Measurements from ENCODE around the gene PPFIBP1. TPM values are rescaled to one million over a fixed set of nuclear protein-coding genes. Genes with fewer than 3 reads are reported as not detected.

The PPFIBP1 gene
- total RNA-seq, 3 donors from 2014 or later, result 34.4 to 86.5 (median 84.0) TPM

GRCh38 chr12:27553941-27554340 is 29.9 kb downstream of the PPFIBP1 start:
- TF ChIP-seq CTCF (IDR thresholded peaks at IDR 0.05) (no peak), POLR2A (IDR thresholded peaks at IDR 0.05) (no peak), POLR2AphosphoS5 (IDR thresholded peaks at IDR 0.05) (no peak)
- Histone ChIP-seq H3K4me1 (peaks cover 6 to 24% of the 10 kb centered on the region in 2 donors), H3K36me3 (no peaks in the 10 kb centered on the region), H3K27ac (peak overlapping the region; percentile 65 to 77), H3K9me3 (no peaks in the 10 kb centered on the region), H3K27me3 (no peaks in the 10 kb centered on the region), H3K4me3 (no peak overlapping the region)
- intact Hi-C loops (cut with DNase I; ENCODE audit: low total_unique reads), result loop anchor here (1.0 kb wide), 1 partner anchor 20 kb away; no protein-coding TSS in a partner anchor
- no peak for DNase-seq (ENCODE audit: low spot score in 2 of 2)

GRCh38 chr12:27554421-27555186 is 30.6 kb downstream of the PPFIBP1 start:
- Histone ChIP-seq H3K9me3 (no peaks in the 10 kb centered on the region), H3K4me1 (peaks cover 4 to 24% of the 10 kb centered on the region in 2 donors), H3K27ac (peak overlapping the region; percentile 65 to 77), H3K4me3 (peak overlapping the region; percentile 19 to 52 (median 21)), H3K27me3 (no peaks in the 10 kb centered on the region), H3K36me3 (no peaks in the 10 kb centered on the region)
- peak in 1 of 2 donors; percentile 30 for DNase-seq (ENCODE audit: low spot score in 2 of 2)
- intact Hi-C loops (cut with DNase I; ENCODE audit: low total_unique reads), result no loop called here
- TF ChIP-seq CTCF (IDR thresholded peaks at IDR 0.05) (no peak), POLR2A (IDR thresholded peaks at IDR 0.05) (no peak), POLR2AphosphoS5 (IDR thresholded peaks at IDR 0.05) (peak in 1 of 3 donors; percentile 70)

- intact Hi-C loops (cut with DNase I; ENCODE audit: low total_unique reads), result no loop called here
- no peaks in the 10 kb centered on the region for H3K36me3 ChIP-seq
- H3K27ac ChIP-seq, result peak overlapping the region; percentile 65 to 77
- peak overlapping the region in 2 of 3 donors; percentile 21 to 52 for H3K4me3 ChIP-seq
- H3K4me1 ChIP-seq, result peaks cover 4 to 22% of the 10 kb centered on the region in 2 donors
- DNase-seq (ENCODE audit: low spot score in 2 of 2), result no peak
- no peaks in the 10 kb centered on the region for H3K9me3 ChIP-seq
- TF ChIP-seq POLR2AphosphoS5 (IDR thresholded peaks at IDR 0.05), result no peak
- TF ChIP-seq CTCF (IDR thresholded peaks at IDR 0.05), result no peak
- no peak for TF ChIP-seq POLR2A (IDR thresholded peaks at IDR 0.05)
- no peaks in the 10 kb centered on the region for H3K27me3 ChIP-seq
These were observed 31.4 kb downstream of the PPFIBP1 start for GRCh38 chr12:27555361-27555760.

- DNase-seq (ENCODE audit: low spot score in 2 of 2), result no peak
- no peaks in the 10 kb centered on the region for H3K9me3 ChIP-seq
- no peak overlapping the region for H3K4me3 ChIP-seq
- H3K36me3 ChIP-seq, result no peaks in the 10 kb centered on the region
- TF ChIP-seq POLR2A (IDR thresholded peaks at IDR 0.05) (no peak), POLR2AphosphoS5 (IDR thresholded peaks at IDR 0.05) (no peak), CTCF (IDR thresholded peaks at IDR 0.05) (no peak)
- H3K4me1 ChIP-seq, result peaks cover 4 to 22% of the 10 kb centered on the region in 2 donors
- no peaks in the 10 kb centered on the region for H3K27me3 ChIP-seq
- peak overlapping the region; percentile 65 to 77 for H3K27ac ChIP-seq
- intact Hi-C loops (cut with DNase I; ENCODE audit: low total_unique reads), result no loop called here
These were observed 32.1 kb downstream of the PPFIBP1 start for GRCh38 chr12:27555925-27556778.

Data from breast epithelium (tissue), 4 donors.